HG02852 (cell line): ENCODE measurements around the gene CACNA2D3.

ENCODE experiments used
- ATAC-seq: cut with Tn5 transposase; IDR thresholded peaks from one replicate; pipeline ENCODE4 v1.9.1; 2021; ENCODE audit warnings: mild to moderate bottlenecking, moderate library complexity; ENCODE audit not compliant: unreplicated experiment

Gene CACNA2D3

GRCh38 chr3:54557538-54558428 lies 435.4 kb downstream of the CACNA2D3 start:
- ATAC-seq = no peak

GRCh38 chr3:54563501-54564200 lies 441.3 kb downstream of the CACNA2D3 start:
- no peak for ATAC-seq

- no peak for ATAC-seq
Observed at GRCh38 chr3:54564374-54564925, 442.1 kb downstream of the CACNA2D3 start.

GRCh38 chr3:54565956-54566355 lies 443.6 kb downstream of the CACNA2D3 start:
- no peak for ATAC-seq

GRCh38 chr3:54567949-54568348 lies 445.6 kb downstream of the CACNA2D3 start:
- no peak for ATAC-seq

- ATAC-seq = no peak
Observed at GRCh38 chr3:54570008-54570407, 447.7 kb downstream of the CACNA2D3 start.

GRCh38 chr3:54572197-54572895 lies 450.0 kb downstream of the CACNA2D3 start:
- no peak for ATAC-seq

- no peak for ATAC-seq
Observed at GRCh38 chr3:54573858-54574257, 451.5 kb downstream of the CACNA2D3 start.

- no peak for ATAC-seq
Observed at GRCh38 chr3:54574906-54575617, 452.7 kb downstream of the CACNA2D3 start.

- ATAC-seq = no peak
Observed at GRCh38 chr3:54575618-54575960, 453.2 kb downstream of the CACNA2D3 start.

- no peak for ATAC-seq
Observed at GRCh38 chr3:54577313-54577712, 455.0 kb downstream of the CACNA2D3 start.

- no peak for ATAC-seq
Observed at GRCh38 chr3:54578417-54578816, 456.1 kb downstream of the CACNA2D3 start.

GRCh38 chr3:54580453-54580852 lies 458.1 kb downstream of the CACNA2D3 start:
- no peak for ATAC-seq

- ATAC-seq = no peak
Observed at GRCh38 chr3:54582424-54582823, 460.1 kb downstream of the CACNA2D3 start.

- no peak for ATAC-seq
Observed at GRCh38 chr3:54591157-54591556, 468.8 kb downstream of the CACNA2D3 start.

- no peak for ATAC-seq
Observed at GRCh38 chr3:54593653-54594052, 471.3 kb downstream of the CACNA2D3 start.

GRCh38 chr3:54596087-54596486 lies 473.7 kb downstream of the CACNA2D3 start:
- ATAC-seq = no peak

- ATAC-seq = no peak
Observed at GRCh38 chr3:54599716-54600115, 477.4 kb downstream of the CACNA2D3 start.

GRCh38 chr3:54600441-54601204 lies 478.3 kb downstream of the CACNA2D3 start:
- ATAC-seq = no peak

- ATAC-seq = no peak
Observed at GRCh38 chr3:54604495-54604894, 482.1 kb downstream of the CACNA2D3 start.
